ENCODE measurements around the gene TPRG1.

TPRG1 gene

GRCh38 chr3:189368384-189368783 lies 196.6 kb downstream of the TPRG1 start:
- TF ChIP-seq GATA2 (IDR thresholded peaks at IDR 0.05; ENCODE audit: low read depth, low read length) (no peak), GATA3 (IDR thresholded peaks at IDR 0.05; ENCODE audit: low read depth, low read length) (no peak)

GRCh38 chr3:189369636-189370035 lies 197.9 kb downstream of the TPRG1 start:
- TF ChIP-seq GATA2 (IDR thresholded peaks at IDR 0.05; ENCODE audit: low read depth, low read length) (no peak), GATA3 (IDR thresholded peaks at IDR 0.05; ENCODE audit: low read depth, low read length) (no peak)

GRCh38 chr3:189372243-189372642 lies 200.5 kb downstream of the TPRG1 start:
- TF ChIP-seq GATA3 (IDR thresholded peaks at IDR 0.05; ENCODE audit: low read depth, low read length) (no peak), GATA2 (IDR thresholded peaks at IDR 0.05; ENCODE audit: low read depth, low read length) (no peak)

All from SH-SY5Y (cell line).